Endothelial cell (in vitro differentiated cells): ENCODE results near the gene TMEM61. TPM values are rescaled to one million over a fixed set of nuclear protein-coding genes. Genes with fewer than 3 reads are reported as not detected.
"Not testable (repeated sequence)": the region's sequence is repeated elsewhere in the genome, so short reads cannot be mapped to it uniquely, and the experiment has no call there.

Source experiments
- DNase-seq: peaks from one replicate; pipeline ENCODE4 v3.0.0; 2021; ENCODE audit warnings: low spot score
- H3K27ac Mint-ChIP-seq: one replicate; pipeline ENCODE4 v1.8.0; 2021; ENCODE audit warnings: mixed read lengths, inconsistent platforms; ENCODE audit not compliant: unreplicated experiment
- H3K27me3 Mint-ChIP-seq: one replicate; pipeline ENCODE4 v1.8.0; 2021; ENCODE audit warnings: mild to moderate bottlenecking, moderate library complexity, mixed read lengths, inconsistent platforms; ENCODE audit not compliant: unreplicated experiment
- H3K36me3 Mint-ChIP-seq: one replicate; pipeline ENCODE4 v1.8.0; 2021; ENCODE audit warnings: mild to moderate bottlenecking, low read depth, mixed read lengths, inconsistent platforms; ENCODE audit not compliant: unreplicated experiment
- H3K4me1 Mint-ChIP-seq: one replicate; pipeline ENCODE4 v1.8.0; 2021; ENCODE audit warnings: mild to moderate bottlenecking, mixed read lengths, inconsistent platforms; ENCODE audit not compliant: unreplicated experiment
- H3K4me3 Mint-ChIP-seq: one replicate; pipeline ENCODE4 v1.8.0; 2021; ENCODE audit warnings: mild to moderate bottlenecking, mixed read lengths, inconsistent platforms; ENCODE audit not compliant: unreplicated experiment
- H3K9me3 Mint-ChIP-seq: one replicate; pipeline ENCODE4 v1.8.0; 2021; ENCODE audit warnings: mixed read lengths, inconsistent platforms; ENCODE audit not compliant: unreplicated experiment
- CTCF ChIP-seq: fragments of 200-600 bp; sonication (generic); IDR thresholded peaks from one replicate; pipeline ENCODE4 v1.5.0; 2021; ENCODE audit warnings: antibody characterized with exemption; ENCODE audit not compliant: unreplicated experiment
- total RNA-seq: library from RNA; stranded (reverse); fragmentation: NEBNext Ultra II Directional; extraction: Animal tissue kit (Norgen Biotek cat#: 25700); gene quantifications from one replicate; pipeline ENCODE4 v1.2.1, GENCODE V29; 2021; ENCODE audit not compliant: unreplicated experiment

Gene TMEM61
- total RNA-seq, 1 donor from 2014 or later = not detected

- Mint-ChIP-seq H3K4me1 (peaks cover 6% of the 10 kb centered on the region), H3K9me3 (peaks cover 10% of the 10 kb centered on the region), H3K36me3 (no peaks in the 10 kb centered on the region), H3K4me3 (no peak overlapping the region), H3K27ac (no peak overlapping the region), H3K27me3 (no peaks in the 10 kb centered on the region)
- no peak for TF ChIP-seq CTCF
- no peak for DNase-seq
These were observed 21.2 kb upstream of the TMEM61 start for GRCh38 chr1:54959241-54959640.

GRCh38 chr1:54962612-54963395, 17.6 kb upstream of the TMEM61 start:
- Mint-ChIP-seq H3K27ac (no peak overlapping the region), H3K27me3 (peaks cover 5% of the 10 kb centered on the region), H3K4me1 (no peaks in the 10 kb centered on the region), H3K9me3 (peaks cover 10% of the 10 kb centered on the region), H3K4me3 (no peak overlapping the region), H3K36me3 (no peaks in the 10 kb centered on the region)
- TF ChIP-seq CTCF = no peak
- no peak for DNase-seq

GRCh38 chr1:54963829-54964228, 16.6 kb upstream of the TMEM61 start:
- DNase-seq, H3K4me1 Mint-ChIP-seq, H3K9me3 Mint-ChIP-seq, H3K27me3 Mint-ChIP-seq, H3K27ac Mint-ChIP-seq, H3K4me3 Mint-ChIP-seq, H3K36me3 Mint-ChIP-seq: not testable (repeated sequence)

- TF ChIP-seq CTCF = no peak
- Mint-ChIP-seq H3K36me3 (no peaks in the 10 kb centered on the region), H3K4me3 (no peak overlapping the region), H3K27me3 (peaks cover 8% of the 10 kb centered on the region), H3K27ac (no peak overlapping the region), H3K9me3 (no peaks in the 10 kb centered on the region), H3K4me1 (no peaks in the 10 kb centered on the region)
- DNase-seq = no peak
These were observed 14.6 kb upstream of the TMEM61 start for GRCh38 chr1:54965624-54966340.

GRCh38 chr1:54967372-54967771, 13.1 kb upstream of the TMEM61 start:
- H3K9me3 Mint-ChIP-seq = no peaks in the 10 kb centered on the region
- H3K4me3 Mint-ChIP-seq = no peak overlapping the region
- no peak for DNase-seq
- no peak for TF ChIP-seq CTCF
- no peak overlapping the region for H3K27ac Mint-ChIP-seq
- peaks cover 8% of the 10 kb centered on the region for H3K27me3 Mint-ChIP-seq
- no peaks in the 10 kb centered on the region for H3K36me3 Mint-ChIP-seq
- no peaks in the 10 kb centered on the region for H3K4me1 Mint-ChIP-seq
